A673 (cell line): ENCODE results near the gene AQP12A.

Experiments used
- CTCF ChIP-seq: fragments of 300-800, 200-600 bp; sonication (generic); conservative IDR thresholded peaks from 2 replicates; pipeline ENCODE4 v1.5.1; 2017; ENCODE audit warnings: low read depth, mild to moderate bottlenecking, antibody characterized with exemption, low read length, moderate library complexity, mixed read lengths
- EZH2 ChIP-seq: fragments of 200-600 bp; sonication (generic); IDR thresholded peaks from 2 replicates; pipeline ENCODE4 v1.6.1; 2017; ENCODE audit warnings: borderline replicate concordance, low read depth, mild to moderate bottlenecking, mixed read lengths, antibody characterized with exemption, low read length; ENCODE audit not compliant: poor library complexity, severe bottlenecking

DNA sequence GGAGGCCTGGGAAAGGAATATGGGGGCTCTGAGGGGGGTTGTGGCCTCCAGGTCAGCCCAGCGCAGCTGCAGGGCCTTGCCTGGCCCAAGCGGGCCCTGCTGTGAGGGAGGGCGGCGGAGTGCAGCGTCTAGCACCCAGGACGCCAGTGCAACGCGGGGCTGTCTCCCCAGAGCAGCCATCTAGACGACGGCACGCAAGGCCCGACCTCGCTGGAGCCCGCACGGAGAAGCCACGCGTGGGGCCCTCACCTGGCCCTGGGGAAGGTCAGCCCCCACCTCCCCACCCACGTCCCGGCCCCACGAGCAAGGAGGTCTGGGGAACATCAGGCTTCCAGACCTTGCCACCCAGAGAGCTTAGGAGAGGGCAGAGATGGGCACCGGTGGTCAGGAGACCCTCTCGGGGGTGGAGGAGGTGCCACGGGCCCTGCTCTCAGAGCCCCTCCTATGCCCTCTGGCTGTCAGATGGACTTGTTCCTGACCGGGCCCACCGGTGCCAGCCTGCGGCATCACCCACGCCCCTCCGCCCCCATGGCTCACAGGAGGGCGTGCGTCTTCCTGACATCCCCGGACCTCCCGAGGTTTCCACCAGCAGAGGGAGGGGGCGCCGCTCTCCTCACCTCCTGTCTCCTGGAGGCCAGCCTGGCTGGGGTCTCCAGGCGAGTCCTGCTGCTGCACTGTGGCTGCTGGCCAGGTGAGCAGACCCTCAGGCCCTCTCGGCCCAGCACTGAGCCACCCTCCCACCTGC, 49.4 kb upstream of the AQP12A start:
- no peak for TF ChIP-seq CTCF
- TF ChIP-seq EZH2: no peak
